GM12892 (cell line): ENCODE measurements around the gene LIME1.

Source experiments
- POLR2A ChIP-seq: IDR thresholded peaks from 2 replicates; pipeline ENCODE4 v1.6.1; 2011; ENCODE audit warnings: low read depth, low read length, control low read depth
- POLR2AphosphoS5 ChIP-seq: IDR thresholded peaks from 2 replicates; pipeline ENCODE4 v1.6.1; 2011; ENCODE audit warnings: low read depth, low read length, control low read depth
- TAF1 ChIP-seq: IDR thresholded peaks from 2 replicates; pipeline ENCODE4 v1.6.1; 2011; ENCODE audit warnings: low read depth, mild to moderate bottlenecking, control low read depth, low read length, borderline replicate concordance

- TF ChIP-seq POLR2AphosphoS5 (no peak; the same call in 1 of the 2 replicates), TAF1 (no peak), POLR2A (0 out of 2 replicates have a peak, but pooled peaks have one; percentile 12)
Measured at GRCh38 chr20:63696306-63696627, 40.2 kb upstream of the LIME1 start.
